HG02852 (cell line): ENCODE measurements around the gene MACC1.
"Not testable (repeated sequence)": the region's sequence is repeated elsewhere in the genome, so short reads cannot be mapped to it uniquely, and the experiment has no call there.

Experiments
- ATAC-seq: cut with Tn5 transposase; IDR thresholded peaks from one replicate; pipeline ENCODE4 v1.9.1; 2021; ENCODE audit warnings: mild to moderate bottlenecking, moderate library complexity; ENCODE audit not compliant: unreplicated experiment

The MACC1 gene

DNA sequence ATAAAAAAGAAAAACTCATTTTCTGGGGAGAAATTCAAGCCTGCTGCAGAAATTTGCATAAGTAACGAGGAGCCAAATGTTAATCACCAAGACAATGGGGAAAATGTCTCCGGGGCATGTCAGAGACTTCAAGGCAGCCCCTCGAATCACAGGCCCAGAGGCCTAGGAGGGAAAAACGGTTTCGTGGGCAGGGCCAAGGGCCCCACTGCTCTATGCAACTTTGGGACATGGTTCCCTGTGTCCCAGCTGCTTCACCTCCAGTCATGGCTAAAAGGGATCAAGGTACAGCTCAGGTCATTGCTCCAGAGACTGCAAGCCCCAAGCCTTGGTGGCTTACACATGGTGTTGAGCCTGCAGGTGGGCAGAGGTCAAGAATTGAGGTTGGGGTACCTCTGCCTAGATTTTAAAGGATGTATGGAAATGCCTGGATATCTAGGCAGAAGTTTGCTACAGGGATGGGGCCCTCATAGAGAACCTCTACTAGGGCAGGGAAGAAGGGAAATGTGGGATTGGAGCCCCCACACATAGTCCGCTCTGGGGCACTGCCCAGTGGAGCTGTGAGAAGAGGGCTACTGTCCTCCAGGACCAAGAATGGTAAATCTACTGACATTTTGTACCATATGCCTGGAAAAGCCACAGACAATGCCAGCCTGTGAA is 8.4 kb downstream of the MACC1 start:
- no peak for ATAC-seq

DNA sequence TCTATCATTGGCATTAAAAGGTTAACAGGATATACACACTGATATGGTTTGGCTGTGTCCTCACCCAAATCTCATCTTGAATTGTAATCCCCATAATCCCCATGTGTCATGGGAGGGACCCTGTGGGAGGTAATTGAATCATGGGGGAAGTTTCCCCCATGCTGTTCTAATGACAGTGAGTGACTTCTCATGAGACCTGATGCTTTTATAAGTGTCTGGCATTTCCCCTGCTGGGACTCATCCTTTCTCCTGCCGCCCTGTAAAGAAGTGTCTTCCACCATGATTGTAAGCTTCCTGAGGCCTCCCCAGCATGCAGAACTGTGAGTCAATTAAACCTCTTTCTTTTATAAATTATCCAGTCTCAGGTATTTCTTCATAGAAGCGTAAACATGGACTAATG is 9.4 kb downstream of the MACC1 start:
- not testable (repeated sequence) for ATAC-seq

DNA sequence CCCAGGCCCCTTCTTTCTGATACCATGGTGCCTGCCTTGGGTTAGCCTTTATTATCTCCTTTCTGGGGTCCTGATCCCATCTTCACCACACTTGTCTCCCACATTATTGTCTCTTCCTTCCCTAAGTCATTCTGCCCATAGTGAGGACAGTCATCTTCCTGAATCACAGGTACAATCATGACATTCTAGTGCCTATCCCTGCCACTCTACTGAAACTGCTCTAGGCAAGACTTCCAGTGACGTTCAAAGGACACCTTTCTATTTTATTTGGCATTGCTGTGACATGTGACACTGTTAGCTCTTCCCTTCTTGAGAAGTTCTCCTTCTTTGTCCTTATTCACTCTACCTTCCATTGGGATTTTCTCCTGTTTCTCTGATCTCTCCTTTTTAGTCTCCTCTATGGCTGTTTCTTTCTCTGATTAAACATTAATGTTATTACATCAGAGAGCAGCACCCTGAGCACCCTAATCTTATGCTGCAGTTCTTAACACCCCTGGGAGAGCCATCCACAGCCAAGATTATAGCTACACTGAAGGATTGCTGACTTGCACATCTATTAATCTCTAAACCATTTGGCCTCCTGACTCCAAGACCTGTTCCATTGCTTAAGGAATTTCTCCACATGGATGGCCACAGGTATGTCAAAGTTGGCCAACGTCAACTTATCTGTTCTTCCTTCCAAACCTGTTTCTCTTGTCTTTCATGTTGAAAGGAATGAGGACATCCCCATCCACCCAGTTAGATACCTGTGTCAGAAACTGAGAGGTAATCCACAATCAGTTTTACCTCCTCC is 10.9 kb downstream of the MACC1 start:
- no peak for ATAC-seq

DNA sequence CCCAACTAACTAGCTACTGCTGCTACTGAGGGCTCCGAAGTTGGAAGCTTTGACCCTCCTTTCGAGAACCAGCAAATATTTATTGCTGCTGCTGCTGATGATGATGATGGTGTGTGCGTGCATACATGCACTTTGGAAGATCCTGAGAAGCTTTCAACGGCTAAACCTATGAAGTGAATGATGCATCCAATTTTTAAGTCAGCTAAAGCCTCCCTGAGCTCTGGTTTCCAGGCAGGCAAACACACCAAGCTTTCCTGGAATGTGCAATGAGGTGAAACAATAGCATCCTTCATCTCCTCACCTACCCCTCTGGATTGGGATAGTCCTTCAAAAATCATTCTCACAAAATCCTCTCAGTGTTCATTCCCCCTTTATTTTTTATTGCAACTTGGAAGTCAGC is 13.9 kb downstream of the MACC1 start:
- no peak for ATAC-seq

DNA sequence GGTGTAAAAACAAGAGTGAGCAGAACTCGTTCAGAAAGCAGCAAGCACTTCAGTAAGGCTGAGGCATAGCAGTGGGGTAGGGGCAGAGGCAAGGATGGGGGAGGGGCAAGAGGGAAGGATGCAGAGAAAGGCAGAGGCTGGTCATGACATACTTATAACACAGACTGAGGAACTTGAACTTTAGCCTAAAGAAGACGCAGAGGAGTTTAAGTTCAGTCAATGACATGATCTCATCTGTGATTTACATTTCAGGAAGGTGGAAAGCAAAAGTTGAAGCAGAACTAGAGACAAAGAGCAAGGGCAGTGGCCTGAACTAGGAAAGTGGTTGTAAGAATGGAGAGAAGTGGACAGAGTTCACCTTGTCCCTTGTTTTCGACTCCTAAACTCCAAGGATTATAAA is 15.8 kb downstream of the MACC1 start:
- peak; percentile 33 for ATAC-seq

DNA sequence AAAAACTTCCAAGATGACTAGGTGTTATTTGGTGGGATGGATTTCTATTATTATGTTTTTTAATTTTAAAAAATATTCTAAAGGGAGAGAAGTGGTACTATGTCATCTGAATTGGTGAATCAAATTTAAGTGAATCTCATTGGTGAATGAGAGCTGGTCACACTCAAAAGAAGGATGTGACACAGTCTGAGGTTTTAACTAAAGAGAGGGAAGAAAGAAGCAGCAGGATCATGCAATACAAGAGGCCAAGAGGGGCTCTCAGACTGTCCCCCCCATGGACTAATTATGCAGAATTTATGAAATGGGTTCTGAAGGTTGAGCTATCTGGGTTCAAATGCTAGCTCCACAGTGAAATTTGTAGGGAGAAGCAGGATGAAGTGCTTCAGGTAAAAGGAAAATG is 16.2 kb downstream of the MACC1 start:
- no peak for ATAC-seq

DNA sequence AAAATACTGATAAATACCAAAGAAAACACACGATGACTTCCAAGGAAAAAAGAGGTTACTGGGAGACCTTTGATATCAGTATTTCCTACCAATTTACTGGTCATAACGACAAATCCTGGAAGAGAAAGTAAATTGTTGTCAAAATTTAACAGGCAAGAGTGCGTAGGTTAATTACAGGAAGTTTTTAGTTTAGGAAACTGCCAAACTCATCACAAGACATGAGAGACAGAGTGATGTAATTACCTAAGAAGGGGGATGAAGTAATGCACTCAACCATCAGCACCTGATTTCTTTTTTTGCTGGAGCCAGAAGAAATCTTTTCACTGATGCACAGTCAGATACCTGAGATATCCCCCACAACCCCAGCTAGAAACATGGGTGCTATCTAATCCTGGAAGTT is 16.8 kb downstream of the MACC1 start:
- ATAC-seq, result no peak

DNA sequence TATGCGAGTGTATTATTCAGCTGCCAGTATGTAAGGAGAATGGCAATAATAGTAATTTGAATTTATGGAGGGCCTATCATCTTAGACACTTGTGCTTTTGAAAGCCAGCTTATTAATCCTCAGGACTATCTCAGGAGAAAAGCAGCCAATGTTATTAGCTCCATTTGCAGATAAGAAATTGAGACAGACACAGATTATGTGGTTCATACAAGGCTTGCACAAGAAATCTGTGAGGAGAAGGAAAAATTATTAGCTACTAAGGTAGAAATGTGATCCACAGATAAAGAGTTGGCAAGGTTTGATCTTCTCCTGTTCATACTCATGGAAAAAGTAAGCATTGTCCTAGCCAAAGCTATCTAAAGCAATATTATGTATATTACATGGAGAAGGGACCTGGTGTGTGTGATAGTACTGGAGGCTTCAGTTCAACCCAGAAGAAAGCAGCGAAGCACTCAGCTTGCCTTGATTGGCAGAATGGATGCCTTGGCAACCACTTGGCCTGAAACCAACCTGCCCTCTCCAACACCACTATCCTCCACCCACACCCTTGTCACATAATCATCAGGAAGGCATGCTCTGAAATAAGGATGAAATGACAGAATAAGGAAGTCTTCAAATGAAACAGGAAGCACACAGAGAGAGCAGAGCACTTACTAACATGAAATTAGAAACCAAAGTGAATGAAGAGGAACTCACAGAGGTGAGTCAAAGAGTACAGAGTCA is 18.0 kb downstream of the MACC1 start:
- peak; percentile 83 for ATAC-seq

DNA sequence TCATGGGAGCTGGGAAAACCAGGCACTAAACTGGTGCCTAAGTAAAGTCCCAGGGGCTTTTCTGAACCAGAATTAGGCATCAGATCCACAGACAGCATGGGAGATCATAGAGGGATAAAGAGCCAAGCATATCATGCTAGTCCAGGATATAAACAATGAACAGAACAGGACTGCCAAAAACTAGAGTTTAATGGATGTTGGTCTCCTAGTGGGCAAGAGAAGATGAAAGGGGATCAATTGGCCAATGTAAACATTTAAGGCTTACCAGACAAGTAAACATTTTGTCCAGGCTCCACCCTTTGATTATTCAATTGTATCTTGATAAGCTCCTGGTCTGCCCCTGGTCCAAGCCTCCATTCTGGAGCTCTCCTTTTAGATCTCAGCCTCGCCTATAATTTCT is 18.9 kb downstream of the MACC1 start:
- ATAC-seq, result no peak

DNA sequence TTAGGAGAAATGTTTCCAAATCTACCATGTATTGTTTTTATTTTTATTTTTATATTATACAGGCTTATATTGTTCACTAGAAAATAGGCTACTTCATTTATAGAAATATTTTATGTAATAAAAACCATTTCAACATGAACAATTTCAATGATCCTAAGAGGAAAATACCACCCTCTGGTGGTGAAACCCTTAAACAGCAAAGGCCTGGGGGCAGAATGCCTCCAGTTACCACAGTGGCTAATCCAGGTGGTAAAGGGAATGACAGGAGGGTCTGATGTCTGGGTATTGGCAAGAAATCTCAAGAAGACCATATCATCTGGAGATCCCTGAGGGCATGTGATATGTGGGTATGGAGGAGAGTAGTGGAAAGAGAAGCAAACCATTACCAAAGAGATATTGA is 19.3 kb downstream of the MACC1 start:
- no peak for ATAC-seq

DNA sequence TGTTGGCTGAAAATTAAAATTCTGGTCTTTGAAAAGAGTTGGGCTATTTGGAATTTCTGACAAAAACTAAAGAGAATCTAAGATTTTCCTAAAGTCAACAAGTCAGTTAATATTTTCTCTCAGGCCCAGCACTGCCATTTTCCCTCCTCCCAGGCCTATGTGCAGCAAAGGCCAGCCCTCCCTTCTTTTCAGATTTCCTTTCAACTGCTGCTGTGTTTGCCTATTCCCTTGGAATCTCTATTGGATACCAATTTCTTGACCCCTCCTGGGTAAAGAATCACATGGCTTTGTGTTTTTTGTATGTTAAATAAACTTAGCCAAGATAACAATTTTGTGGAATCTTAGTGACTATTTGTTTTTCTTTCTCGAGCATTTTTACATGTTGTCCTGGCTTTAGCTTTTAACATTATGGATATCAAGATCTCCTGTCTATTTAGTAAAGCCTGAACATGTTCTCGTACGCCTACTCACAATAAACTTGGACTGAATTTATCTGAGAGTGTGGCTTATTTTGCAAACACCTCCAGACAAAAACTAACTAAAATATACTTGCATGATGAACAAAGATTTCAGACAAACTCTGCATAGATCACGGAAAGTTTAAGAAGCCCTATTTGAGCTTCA is 19.9 kb downstream of the MACC1 start:
- ATAC-seq, result no peak

DNA sequence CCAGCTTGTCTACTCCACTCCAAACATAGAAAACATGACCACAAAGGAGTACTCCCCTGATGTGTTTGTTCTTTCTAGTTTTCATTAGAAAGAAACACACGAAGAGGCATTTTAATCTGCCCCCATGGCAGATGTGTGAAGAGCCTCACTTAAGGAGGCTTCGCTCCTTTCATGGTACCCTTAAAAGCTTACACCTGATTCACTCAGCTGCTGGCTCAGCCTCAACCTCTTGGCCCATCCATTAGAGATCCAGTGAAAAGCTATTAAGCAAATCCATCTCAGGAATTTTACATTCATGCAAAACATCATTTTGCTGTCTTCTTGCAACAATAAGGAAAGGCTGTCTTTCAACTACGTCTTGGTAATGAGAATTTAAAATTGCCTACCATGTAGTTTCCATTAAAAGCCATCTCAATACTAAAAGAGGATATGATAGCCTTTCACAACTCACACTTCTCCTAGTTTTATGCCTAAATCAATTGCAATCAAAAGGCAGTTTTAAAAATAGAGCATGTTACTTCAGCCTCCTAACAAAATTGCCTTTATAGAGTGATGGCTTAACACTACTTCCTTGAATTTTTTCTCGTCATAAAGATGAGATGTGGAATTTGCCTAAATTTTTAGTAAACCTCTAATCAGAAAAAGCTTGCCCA is 22.7 kb downstream of the MACC1 start:
- ATAC-seq, result no peak

DNA sequence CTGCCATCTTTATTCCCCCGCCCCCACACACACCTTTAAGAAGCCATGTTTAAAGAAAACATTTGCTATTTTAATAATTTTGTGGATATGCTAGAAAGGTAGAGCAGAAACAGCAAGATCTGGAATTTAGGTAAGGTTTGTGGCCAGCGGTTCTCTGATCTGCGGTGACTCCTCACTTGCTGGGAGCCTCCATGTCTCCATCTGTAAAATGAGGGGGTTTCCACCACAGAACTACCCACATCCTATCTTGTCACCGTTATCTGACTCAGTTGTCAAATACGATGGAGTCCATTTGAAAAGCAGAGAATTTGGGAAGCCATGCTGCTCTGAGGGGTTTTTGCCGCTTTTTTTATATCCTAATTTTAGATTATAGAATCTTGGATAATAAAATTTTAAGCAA is 23.3 kb downstream of the MACC1 start:
- peak; percentile 25 for ATAC-seq

DNA sequence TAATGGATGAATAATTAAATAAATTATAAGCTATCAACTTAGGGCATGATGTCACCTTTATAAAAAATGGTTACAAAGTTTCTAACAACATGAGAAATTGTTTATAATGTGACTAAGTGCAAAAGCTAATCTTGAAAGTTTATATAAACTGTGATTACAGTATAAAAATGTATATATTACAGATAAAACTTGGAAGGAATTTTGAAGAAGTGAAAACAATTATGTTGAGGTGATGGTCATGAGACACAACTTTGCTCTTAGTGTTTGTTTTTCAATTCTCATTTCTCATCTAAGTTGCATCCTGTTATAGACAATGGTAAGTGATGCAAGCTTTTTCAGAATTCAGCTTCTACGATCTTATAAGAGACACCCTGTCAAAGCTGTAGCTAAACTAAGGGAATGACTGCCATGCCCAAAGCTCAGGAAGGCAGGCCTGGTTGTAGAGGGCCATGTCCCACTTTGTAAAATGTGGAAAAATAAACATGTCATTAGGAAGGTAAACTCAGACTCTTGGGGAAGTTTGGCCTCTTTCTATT is 23.9 kb downstream of the MACC1 start:
- peak; percentile 82 for ATAC-seq

DNA sequence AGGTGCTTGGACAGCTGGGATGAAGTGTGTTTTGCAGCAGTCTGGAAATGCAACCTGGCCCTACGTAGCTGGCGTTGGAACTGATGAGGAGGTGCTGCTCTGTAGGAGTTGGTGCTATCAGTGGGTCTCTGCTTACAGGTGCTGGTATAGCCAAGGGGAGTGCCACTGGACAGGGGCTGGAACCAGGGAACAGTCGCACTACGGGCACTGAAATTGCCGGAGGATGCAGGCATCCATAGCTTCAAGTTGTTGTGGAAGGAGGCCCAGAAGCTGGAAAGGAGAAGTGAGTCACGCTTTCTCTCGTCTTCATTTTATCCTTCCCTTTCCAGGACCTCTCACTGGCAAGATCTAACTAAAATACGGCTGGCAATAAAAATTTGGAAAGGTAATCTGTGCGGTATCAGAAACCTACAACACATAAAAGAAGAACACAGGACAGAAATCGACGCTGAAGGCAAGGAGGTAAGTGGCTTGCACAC is 25.8 kb downstream of the MACC1 start:
- ATAC-seq, result no peak

DNA sequence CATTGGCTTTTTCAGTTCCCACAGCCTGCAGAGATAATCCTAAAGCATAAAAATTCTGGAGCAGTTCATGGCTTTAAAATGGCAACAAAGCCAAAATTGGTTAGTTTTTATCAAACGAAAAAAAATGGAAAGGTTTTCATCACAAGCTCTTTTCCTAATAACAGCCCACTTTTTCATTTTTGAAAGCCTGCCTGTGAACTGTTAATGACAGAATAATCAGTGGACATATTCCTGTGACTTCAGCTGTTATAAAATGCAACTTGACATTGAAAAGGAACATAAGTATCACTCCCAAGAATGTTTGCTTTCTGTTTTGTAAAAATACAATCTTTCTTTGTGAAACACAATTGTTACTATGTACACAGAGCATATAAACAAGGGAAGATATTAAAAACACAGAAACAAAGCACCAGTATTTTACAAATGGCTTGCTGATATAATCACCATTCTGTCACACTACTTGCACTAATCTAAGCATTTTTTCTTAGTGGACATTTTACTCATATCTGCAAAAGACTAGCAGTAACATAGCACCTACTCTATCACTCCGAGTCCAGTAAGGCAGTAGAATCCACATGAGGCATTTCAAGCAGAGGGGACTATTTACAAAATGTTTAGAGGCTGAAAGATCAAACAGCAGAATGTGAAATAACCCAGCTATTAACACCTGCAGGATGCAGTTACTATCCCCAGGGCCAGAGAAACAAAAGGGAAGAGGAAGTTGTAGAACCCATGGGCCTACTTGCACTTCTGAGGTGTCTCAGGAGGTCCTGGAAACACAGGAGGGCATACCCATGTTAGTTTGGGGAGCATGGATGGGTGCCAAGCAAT is 26.4 kb downstream of the MACC1 start:
- no peak for ATAC-seq

DNA sequence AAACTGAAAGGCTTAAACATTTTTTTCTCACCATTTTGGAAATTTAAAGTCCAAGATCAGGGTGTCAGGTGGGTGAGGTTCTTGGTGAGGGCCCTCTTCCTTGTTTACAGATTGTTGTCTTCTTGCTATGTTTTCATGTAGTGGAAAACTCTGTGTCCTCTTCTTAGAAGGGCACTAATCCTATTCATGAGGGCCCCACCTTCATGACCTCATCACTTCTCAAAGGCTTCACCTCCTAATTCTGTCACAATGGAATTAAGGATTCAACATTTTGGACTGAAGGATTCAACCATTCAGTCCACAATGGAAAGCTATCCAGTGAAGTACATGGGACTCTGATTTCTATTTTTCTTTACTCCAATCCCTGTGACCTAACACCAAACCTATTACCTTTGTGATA is 27.3 kb downstream of the MACC1 start:
- no peak for ATAC-seq

DNA sequence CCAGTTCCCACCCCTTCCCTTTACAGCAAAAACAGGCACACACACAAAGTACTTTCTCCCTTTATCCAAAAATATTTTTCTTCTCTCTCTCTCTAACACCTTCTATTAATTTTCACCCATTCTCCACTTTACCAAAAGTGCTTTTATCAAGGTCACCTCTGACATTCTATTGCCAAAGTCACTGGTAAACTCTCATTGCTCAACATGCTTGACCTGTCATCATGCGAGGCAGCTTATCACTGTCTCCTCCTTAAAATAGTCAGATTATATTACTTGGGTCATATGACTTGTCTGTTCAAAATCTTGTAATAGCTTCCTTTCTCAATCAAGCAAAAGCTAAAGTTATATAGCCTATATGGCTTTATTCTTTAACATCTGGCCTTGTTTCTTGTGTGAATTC is 28.6 kb downstream of the MACC1 start:
- no peak for ATAC-seq

DNA sequence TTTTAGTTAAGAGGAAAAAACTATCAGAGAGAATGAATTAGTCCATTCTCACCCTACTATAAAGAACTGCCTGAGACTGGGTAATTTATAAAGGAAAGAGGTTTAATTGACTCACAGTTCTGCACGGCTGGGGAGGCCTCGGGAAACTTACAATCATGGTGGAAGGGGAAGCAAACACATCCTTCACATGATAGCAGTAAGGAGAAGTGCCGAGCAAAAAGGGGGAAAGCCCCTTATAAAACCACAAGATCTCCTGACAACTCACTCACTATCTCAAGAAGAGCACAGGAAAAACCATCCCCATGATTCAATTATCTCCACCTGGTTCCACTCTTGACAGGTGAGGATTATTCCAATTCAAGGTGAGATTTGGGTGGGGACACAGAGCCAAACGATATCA is 29.3 kb downstream of the MACC1 start:
- ATAC-seq, result not testable (repeated sequence)

DNA sequence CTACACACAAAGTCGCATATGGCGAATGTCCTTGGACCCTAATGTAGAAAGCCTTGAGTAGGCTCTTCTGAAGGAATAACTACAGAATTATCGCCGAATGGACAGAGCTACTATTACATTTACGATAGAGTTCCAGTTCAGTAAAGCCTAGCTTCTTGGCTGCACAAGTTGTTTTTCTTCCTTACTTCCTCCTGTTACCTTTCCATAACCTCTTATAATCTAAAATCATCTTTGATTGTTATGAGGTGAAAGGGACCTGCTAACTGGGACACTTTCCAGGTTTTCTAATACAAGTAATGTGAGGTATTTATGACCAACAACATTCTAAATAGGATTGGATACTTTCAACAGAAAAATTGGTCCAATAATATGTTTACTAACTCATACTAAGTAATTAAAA is 31.2 kb downstream of the MACC1 start:
- no peak for ATAC-seq
